Stomach (tissue), 9 donors: ENCODE measurements around the gene AMIGO1. TPM values are rescaled to one million over a fixed set of nuclear protein-coding genes. Genes with fewer than 3 reads are reported as not detected.

ENCODE experiments used
- DNase-seq, 2 donors: peaks; one replicate each; pipeline versions ENCODE4 v3.0.0 to v3.0.0-alpha.2; 2013 to 2019
- H3K27ac ChIP-seq, 5 donors: fragments of 200-600 bp in 4 of 5; sonication (generic) in 4 of 5; one replicate each; pipeline ENCODE4 v1.5.1; 2013 to 2019; ENCODE audit warnings: mild to moderate bottlenecking in 1 of 5, moderate library complexity in 1 of 5
- H3K27me3 ChIP-seq, 3 donors: fragments of 200-600 bp; sonication (generic); one replicate each; pipeline ENCODE4 v1.5.1; 2017 to 2019; ENCODE audit warnings: mixed run types in 1 of 3
- H3K36me3 ChIP-seq, 4 donors: fragments of 200-600 bp; sonication (generic); 1 replicate in 3 of 4; 2 replicates in 1 of 4; pipeline ENCODE4 v1.5.1; 2016 to 2019
- H3K4me1 ChIP-seq, 4 donors: fragments of 200-600 bp; sonication (generic); one replicate each; pipeline ENCODE4 v1.5.1; 2016 to 2019
- H3K4me3 ChIP-seq, 4 donors: fragments of 200-600 bp; sonication (generic) in 3 of 4; one replicate each; pipeline ENCODE4 v1.5.1; 2016 to 2019; ENCODE audit warnings: mild to moderate bottlenecking in 1 of 4
- H3K9me3 ChIP-seq, 4 donors: fragments of 200-600 bp; sonication (generic); one replicate each; pipeline ENCODE4 v1.5.1; 2016 to 2019
- EP300 ChIP-seq: sonication (generic); formaldehyde crosslinking; IDR thresholded peaks from one replicate; pipeline ENCODE4 v1.6.1; 2017; ENCODE audit warnings: antibody characterized with exemption
- POLR2A ChIP-seq, 4 donors: fragments of 450-650 bp; IDR thresholded peaks; one replicate each; pipeline ENCODE4 v1.6.1; 2016; ENCODE audit warnings: antibody characterized with exemption in 4 of 4, control low read depth in 2 of 4, mild to moderate bottlenecking in 1 of 4, moderate library complexity in 1 of 4
- POLR2AphosphoS5 ChIP-seq, 3 donors: sonication (generic); formaldehyde crosslinking; IDR thresholded peaks; one replicate each; pipeline ENCODE4 v1.6.1; 2016; ENCODE audit warnings: antibody characterized with exemption in 3 of 3
- WGBS, 5 donors: extraction: QIAGEN DNeasy Blood & Tissue Kit in 3 of 5; methylation state at CpG; one replicate each; pipeline versions ENCODE4 v1.1.5 to v1.1.7; 2013 to 2018; 5-methylcytosine and 5-hydroxymethylcytosine counted together
- intact Hi-C: fragments of 100-400 bp; cut with DNase I; formaldehyde crosslinking; loops from one replicate; pipeline ENCODE4 v1.15.1; 2023; ENCODE audit warnings: low total_unique reads
- polyA plus RNA-seq, 3 donors: library from polyadenylated mRNA; stranded (reverse); fragments of 200-250 nt; gene quantifications; one replicate each; pipeline ENCODE4 v1.2.3, GENCODE V29; 2013
- total RNA-seq, 5 donors: library from RNA; depleted of rRNA; stranded (reverse); fragments of >200 nt; gene quantifications; one replicate each; pipeline versions ENCODE4 v1.1.0 to v1.2.3, GENCODE V29; 2014 to 2016
- TF ChIP-seq, protein P1 (sequence below), 7 experiments: fragments of 450-650 bp in 4 of 7; fragments of 200-600 bp in 3 of 7; sonication (generic) in 3 of 7; IDR thresholded peaks; one replicate each; pipeline ENCODE4 v1.5.1; 2016 to 2019; ENCODE audit warnings: antibody characterized with exemption in 7 of 7, control low read depth in 2 of 7, mild to moderate bottlenecking in 1 of 7
- donor health status: healthy with polysubstance abuse.
- donor health status: Bipolar disorder and iron deficiency.
- donor health status: healthy.

The AMIGO1 gene
- total and polyA plus RNA-seq, 8 donors: 1.3 to 25.7 (median 2.2) TPM

GRCh38 chr1:109527846-109528695 is 18.5 kb upstream of the AMIGO1 start:
- peaks cover 0 to 20% (median 16%) of the 10 kb centered on the region in 4 donors for H3K4me1 ChIP-seq
- no peak overlapping the region for H3K27ac ChIP-seq
- no peak overlapping the region for H3K4me3 ChIP-seq
- DNase-seq: no peak
- H3K27me3 ChIP-seq: no peaks in the 10 kb centered on the region
- 78 to 91% (median 81%) methylated on average over 8 to 9 of the region's 9 CpGs for WGBS, 5 donors
- H3K9me3 ChIP-seq: no peaks in the 10 kb centered on the region
- TF ChIP-seq, protein P1, sequence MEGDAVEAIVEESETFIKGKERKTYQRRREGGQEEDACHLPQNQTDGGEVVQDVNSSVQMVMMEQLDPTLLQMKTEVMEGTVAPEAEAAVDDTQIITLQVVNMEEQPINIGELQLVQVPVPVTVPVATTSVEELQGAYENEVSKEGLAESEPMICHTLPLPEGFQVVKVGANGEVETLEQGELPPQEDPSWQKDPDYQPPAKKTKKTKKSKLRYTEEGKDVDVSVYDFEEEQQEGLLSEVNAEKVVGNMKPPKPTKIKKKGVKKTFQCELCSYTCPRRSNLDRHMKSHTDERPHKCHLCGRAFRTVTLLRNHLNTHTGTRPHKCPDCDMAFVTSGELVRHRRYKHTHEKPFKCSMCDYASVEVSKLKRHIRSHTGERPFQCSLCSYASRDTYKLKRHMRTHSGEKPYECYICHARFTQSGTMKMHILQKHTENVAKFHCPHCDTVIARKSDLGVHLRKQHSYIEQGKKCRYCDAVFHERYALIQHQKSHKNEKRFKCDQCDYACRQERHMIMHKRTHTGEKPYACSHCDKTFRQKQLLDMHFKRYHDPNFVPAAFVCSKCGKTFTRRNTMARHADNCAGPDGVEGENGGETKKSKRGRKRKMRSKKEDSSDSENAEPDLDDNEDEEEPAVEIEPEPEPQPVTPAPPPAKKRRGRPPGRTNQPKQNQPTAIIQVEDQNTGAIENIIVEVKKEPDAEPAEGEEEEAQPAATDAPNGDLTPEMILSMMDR (IDR thresholded peaks at IDR 0.05): no peak
- TF ChIP-seq POLR2A (IDR thresholded peaks at IDR 0.05) (no peak), POLR2AphosphoS5 (IDR thresholded peaks at IDR 0.05) (no peak), EP300 (no peak)
- no peaks in the 10 kb centered on the region for H3K36me3 ChIP-seq
- intact Hi-C loops: no loop called here

GRCh38 chr1:109527098-109527811 is 17.7 kb upstream of the AMIGO1 start:
- no peaks in the 10 kb centered on the region for H3K36me3 ChIP-seq
- peaks cover 0 to 12% (median 9%) of the 10 kb centered on the region in 4 donors for H3K4me1 ChIP-seq
- no peak for DNase-seq
- TF ChIP-seq POLR2AphosphoS5 (IDR thresholded peaks at IDR 0.05): no peak
- TF ChIP-seq POLR2A (IDR thresholded peaks at IDR 0.05): no peak
- TF ChIP-seq, protein P1 (IDR thresholded peaks at IDR 0.05): no peak
- no peak for TF ChIP-seq EP300
- H3K27ac ChIP-seq: no peak overlapping the region
- H3K27me3 ChIP-seq: no peaks in the 10 kb centered on the region
- 67 to 82% (median 75%) methylated on average over 14 of the region's 14 CpGs for WGBS, 5 donors
- H3K4me3 ChIP-seq: no peak overlapping the region
- H3K9me3 ChIP-seq: no peaks in the 10 kb centered on the region
- intact Hi-C loops: no loop called here

GRCh38 chr1:109523706-109524105 is 14.2 kb upstream of the AMIGO1 start:
- H3K4me1 ChIP-seq: no peaks in the 10 kb centered on the region
- intact Hi-C loops: no loop called here
- no peak overlapping the region for H3K27ac ChIP-seq
- no peak for DNase-seq
- H3K9me3 ChIP-seq: no peaks in the 10 kb centered on the region
- no peaks in the 10 kb centered on the region for H3K36me3 ChIP-seq
- H3K27me3 ChIP-seq: peaks cover 0 to 7% (median 0%) of the 10 kb centered on the region in 3 donors
- 85 to 93% (median 90%) methylated on average over 2 of the region's 2 CpGs for WGBS, 5 donors
- TF ChIP-seq EP300: no peak
- no peak for TF ChIP-seq POLR2A (IDR thresholded peaks at IDR 0.05)
- TF ChIP-seq, protein P1 (IDR thresholded peaks at IDR 0.05): no peak
- TF ChIP-seq POLR2AphosphoS5 (IDR thresholded peaks at IDR 0.05): no peak
- no peak overlapping the region for H3K4me3 ChIP-seq

DNA sequence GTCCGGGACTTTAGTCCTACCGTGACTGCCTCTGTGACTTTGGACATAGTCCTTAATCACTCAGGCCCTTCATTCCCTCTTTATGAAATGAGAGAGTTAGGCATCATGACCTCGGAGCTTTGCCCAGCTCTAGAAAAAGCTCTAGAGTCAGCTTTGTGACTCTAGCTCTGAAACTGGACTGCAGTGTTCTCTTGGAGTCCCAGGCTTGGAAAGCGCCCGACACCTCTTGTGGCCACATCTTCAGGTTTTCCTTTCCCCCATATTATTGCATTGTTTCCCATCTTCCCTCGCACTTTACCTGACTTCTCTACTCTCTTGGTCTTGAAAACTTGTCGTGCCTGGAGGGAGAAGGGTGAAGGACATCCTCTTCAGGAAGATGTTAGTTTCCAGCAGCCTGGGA is 12.5 kb upstream of the AMIGO1 start:
- TF ChIP-seq, protein P1 (IDR thresholded peaks at IDR 0.05): no peak
- TF ChIP-seq POLR2AphosphoS5 (IDR thresholded peaks at IDR 0.05): no peak
- no peak for TF ChIP-seq POLR2A (IDR thresholded peaks at IDR 0.05)
- TF ChIP-seq EP300: no peak
- intact Hi-C loops: no loop called here

More for the DNA sequence above, 12.5 kb upstream of the AMIGO1 start:
- no peaks in the 10 kb centered on the region for H3K36me3 ChIP-seq
- H3K27ac ChIP-seq: no peak overlapping the region
- H3K9me3 ChIP-seq: no peaks in the 10 kb centered on the region
- H3K4me1 ChIP-seq: no peaks in the 10 kb centered on the region
- no peak for DNase-seq
- peaks cover 0 to 7% (median 0%) of the 10 kb centered on the region in 3 donors for H3K27me3 ChIP-seq
- no peak overlapping the region for H3K4me3 ChIP-seq
- WGBS, 5 donors: 82 to 90% (median 86%) methylated on average over 7 of the region's 7 CpGs
